Thymus (tissue), 11 donors: ENCODE results near the gene KIF9. TPM values are rescaled to one million over a fixed set of nuclear protein-coding genes. Genes with fewer than 3 reads are reported as not detected.

Experiments used
- DNase-seq, 9 donors: peaks; one replicate each; pipeline ENCODE4 v3.0.0-alpha.2; 2013; ENCODE audit warnings: low spot score in 9 of 9, low read depth in 6 of 9, missing footprints in 1 of 9
- H3K27ac ChIP-seq, 2 donors: one replicate each; pipeline ENCODE4 v1.5.1; 2013; ENCODE audit warnings: control low read depth in 1 of 2, low read depth in 1 of 2, low read length in 1 of 2, mild to moderate bottlenecking in 1 of 2, moderate library complexity in 1 of 2
- H3K27me3 ChIP-seq, 2 donors: one replicate each; pipeline ENCODE4 v1.5.1; 2013; ENCODE audit warnings: low read length in 1 of 2; ENCODE audit not compliant: control insufficient read depth in 2 of 2, insufficient read depth in 1 of 2
- H3K36me3 ChIP-seq, 2 donors: one replicate each; pipeline ENCODE4 v1.5.1; 2013; ENCODE audit warnings: low read length in 1 of 2, mild to moderate bottlenecking in 1 of 2, moderate library complexity in 1 of 2; ENCODE audit not compliant: control insufficient read depth in 2 of 2, insufficient read depth in 2 of 2
- H3K4me1 ChIP-seq, 2 donors: one replicate each; pipeline ENCODE4 v1.5.1; 2013; ENCODE audit warnings: low read length in 2 of 2; ENCODE audit not compliant: control insufficient read depth in 2 of 2, insufficient read depth in 2 of 2
- H3K4me3 ChIP-seq, 2 donors: one replicate each; pipeline ENCODE4 v1.5.1; 2013; ENCODE audit warnings: low read length in 2 of 2, control low read depth in 1 of 2, mild to moderate bottlenecking in 1 of 2
- H3K9me3 ChIP-seq, 2 donors: one replicate each; pipeline ENCODE4 v1.5.1; 2013; ENCODE audit warnings: low read length in 1 of 2, mild to moderate bottlenecking in 1 of 2; ENCODE audit not compliant: control insufficient read depth in 2 of 2, insufficient read depth in 1 of 2
- WGBS: extraction: QIAGEN DNeasy Blood & Tissue Kit; methylation state at CpG from one replicate; pipeline ENCODE4 v1.1.7; 2013; 5-methylcytosine and 5-hydroxymethylcytosine counted together
- polyA plus RNA-seq: library from polyadenylated mRNA; stranded (reverse); fragments of 200-250 nt; gene quantifications from one replicate; pipeline ENCODE4 v1.2.3, GENCODE V29; 2013
- total RNA-seq: library from RNA; stranded (reverse); fragments of 120-200 nt; gene quantifications from one replicate; pipeline ENCODE4 v1.2.4, GENCODE V29; 2013
- donor health status: healthy.

The KIF9 gene
- total and polyA plus RNA-seq, 2 donors = 3.0 to 6.4 TPM

GRCh38 chr3:47247131-47248064, 35.2 kb downstream of the KIF9 start:
- H3K4me3 ChIP-seq = no peak overlapping the region
- no peak for DNase-seq
- WGBS = 97% methylated on average over 14 of the region's 14 CpGs

GRCh38 chr3:47245271-47245670, 37.3 kb downstream of the KIF9 start:
- DNase-seq = no peak
- Histone ChIP-seq H3K9me3 (no peaks in the 10 kb centered on the region), H3K4me1 (no peaks in the 10 kb centered on the region), H3K27me3 (no peaks in the 10 kb centered on the region), H3K36me3 (no peaks in the 10 kb centered on the region), H3K4me3 (no peak overlapping the region), H3K27ac (no peak overlapping the region)
- WGBS = over 99% methylated on average over 2 of the region's 2 CpGs

More at GRCh38 chr3:47247131-47248064, 35.2 kb downstream of the KIF9 start:
- no peaks in the 10 kb centered on the region for H3K36me3 ChIP-seq
- H3K27me3 ChIP-seq = no peaks in the 10 kb centered on the region
- H3K9me3 ChIP-seq = no peaks in the 10 kb centered on the region
- no peaks in the 10 kb centered on the region for H3K4me1 ChIP-seq
- H3K27ac ChIP-seq = no peak overlapping the region

- no peaks in the 10 kb centered on the region for H3K27me3 ChIP-seq
- DNase-seq = no peak
- H3K4me3 ChIP-seq = no peak overlapping the region
- H3K4me1 ChIP-seq = no peaks in the 10 kb centered on the region
- WGBS = 96% methylated on average over 10 of the region's 10 CpGs
- H3K9me3 ChIP-seq = no peaks in the 10 kb centered on the region
- H3K36me3 ChIP-seq = no peaks in the 10 kb centered on the region
- H3K27ac ChIP-seq = no peak overlapping the region
These were observed 38.0 kb downstream of the KIF9 start for GRCh38 chr3:47244531-47245100.

- WGBS = 95% methylated on average over 9 of the region's 9 CpGs
- no peaks in the 10 kb centered on the region for H3K36me3 ChIP-seq
- no peaks in the 10 kb centered on the region for H3K27me3 ChIP-seq
- no peak overlapping the region for H3K27ac ChIP-seq
- H3K9me3 ChIP-seq = no peaks in the 10 kb centered on the region
- H3K4me3 ChIP-seq = no peak overlapping the region
- no peaks in the 10 kb centered on the region for H3K4me1 ChIP-seq
- DNase-seq = no peak
These were observed 39.0 kb downstream of the KIF9 start for GRCh38 chr3:47243419-47244147.

- no peaks in the 10 kb centered on the region for H3K36me3 ChIP-seq
- H3K4me1 ChIP-seq = no peaks in the 10 kb centered on the region
- no peak overlapping the region for H3K27ac ChIP-seq
- H3K4me3 ChIP-seq = no peak overlapping the region
- no peak for DNase-seq
- no peaks in the 10 kb centered on the region for H3K27me3 ChIP-seq
- H3K9me3 ChIP-seq = no peaks in the 10 kb centered on the region
- 95% methylated on average over 6 of the region's 6 CpGs for WGBS
These were observed 42.7 kb downstream of the KIF9 start for GRCh38 chr3:47239929-47240328.

GRCh38 chr3:47238017-47238416, 44.6 kb downstream of the KIF9 start:
- WGBS = 98% methylated on average over 3 of the region's 3 CpGs
- DNase-seq = no peak
- Histone ChIP-seq H3K27me3 (no peaks in the 10 kb centered on the region), H3K4me3 (no peak overlapping the region), H3K36me3 (no peaks in the 10 kb centered on the region), H3K4me1 (no peaks in the 10 kb centered on the region), H3K9me3 (no peaks in the 10 kb centered on the region), H3K27ac (no peak overlapping the region)

GRCh38 chr3:47228088-47228487, 54.5 kb downstream of the KIF9 start:
- no peaks in the 10 kb centered on the region for H3K9me3 ChIP-seq
- H3K4me3 ChIP-seq = no peak overlapping the region
- WGBS = 89% methylated on average over 1 of the region's 1 CpG
- peaks cover 0 to 6% of the 10 kb centered on the region in 2 donors for H3K4me1 ChIP-seq
- H3K36me3 ChIP-seq = no peaks in the 10 kb centered on the region
- H3K27ac ChIP-seq = no peak overlapping the region
- H3K27me3 ChIP-seq = no peaks in the 10 kb centered on the region
- no peak for DNase-seq

GRCh38 chr3:47227678-47228077, 54.9 kb downstream of the KIF9 start:
- H3K27ac ChIP-seq = no peak overlapping the region
- H3K9me3 ChIP-seq = no peaks in the 10 kb centered on the region
- WGBS = 94% methylated on average over 7 of the region's 7 CpGs
- peak in 2 of 9 donors; percentile 5 to 21 for DNase-seq
- H3K4me1 ChIP-seq = peaks cover 0 to 6% of the 10 kb centered on the region in 2 donors
- no peaks in the 10 kb centered on the region for H3K27me3 ChIP-seq
- H3K4me3 ChIP-seq = no peak overlapping the region
- H3K36me3 ChIP-seq = no peaks in the 10 kb centered on the region
